ENCODE results near the gene SLC25A11. TPM values are rescaled to one million over a fixed set of nuclear protein-coding genes. Genes with fewer than 3 reads are reported as not detected.

Gene SLC25A11
- total RNA-seq, 2 experiments from 2014 or later = 80.9 to 89.3 TPM

DNA sequence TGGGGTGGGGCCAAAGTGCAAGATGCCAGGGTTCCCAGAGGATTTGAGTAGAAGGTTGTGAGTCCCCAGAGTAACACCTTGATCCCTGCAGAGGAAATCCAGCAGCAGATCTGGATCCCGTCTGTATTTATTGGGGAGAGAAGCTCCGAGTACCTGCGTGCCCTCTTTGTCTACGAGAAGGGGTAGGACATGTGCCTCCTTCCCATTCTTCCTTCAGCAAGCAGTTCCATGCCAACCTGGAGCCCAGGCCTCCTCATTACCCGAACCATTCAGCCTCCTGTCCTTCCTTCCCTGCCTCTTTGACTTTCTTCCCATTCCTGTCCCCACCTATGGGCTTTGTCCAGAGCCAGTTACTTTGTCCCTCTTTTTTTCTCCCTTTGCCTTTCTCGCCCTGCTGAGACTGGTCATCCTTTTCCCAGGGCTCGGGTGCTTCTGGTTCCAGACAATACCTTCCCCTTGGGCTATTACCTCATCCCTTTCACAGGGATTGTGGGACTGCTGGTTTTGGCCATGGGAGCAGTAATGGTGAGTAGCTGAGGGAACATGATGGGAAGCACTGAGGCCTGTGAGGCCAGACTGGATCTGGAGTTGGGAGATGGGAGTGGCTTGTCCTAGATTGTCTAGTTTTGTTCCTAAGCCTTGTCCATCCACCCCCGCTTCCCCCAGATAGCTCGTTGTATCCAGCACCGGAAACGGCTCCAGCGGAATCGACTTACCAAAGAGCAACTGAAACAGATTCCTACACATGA, 3.1 kb upstream of the SLC25A11 start:
- Mint-ChIP-seq H3K4me3 (peak overlapping the region; percentile 94), H3K4me1 (peaks cover 56% of the 10 kb centered on the region), H3K9me3 (no peaks in the 10 kb centered on the region), H3K27me3 (peaks cover 20% of the 10 kb centered on the region), H3K36me3 (peaks cover 85% of the 10 kb centered on the region), H3K27ac (peak overlapping the region; percentile 99)
- no peak for DNase-seq

DNA sequence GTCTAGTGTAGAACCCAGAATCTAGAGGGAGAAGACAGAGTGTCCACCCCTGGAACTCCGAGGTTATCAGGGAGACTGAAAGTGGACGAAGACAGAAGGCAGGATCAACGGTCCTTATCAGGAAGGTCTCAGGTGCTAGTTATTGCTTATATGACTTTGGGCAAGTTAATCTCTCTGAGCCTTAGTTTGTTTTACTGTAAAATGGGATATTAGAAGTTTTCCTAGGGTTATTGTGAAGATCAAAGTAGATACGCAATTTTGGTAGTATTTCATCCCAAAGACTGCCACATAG, 1.4 kb upstream of the SLC25A11 start:
- Mint-ChIP-seq H3K4me1 (peaks cover 56% of the 10 kb centered on the region), H3K36me3 (peaks cover 72% of the 10 kb centered on the region), H3K9me3 (no peaks in the 10 kb centered on the region), H3K27ac (peak overlapping the region; percentile 99), H3K4me3 (peak overlapping the region; percentile 97), H3K27me3 (peaks cover 17% of the 10 kb centered on the region)
- DNase-seq = no peak

DNA sequence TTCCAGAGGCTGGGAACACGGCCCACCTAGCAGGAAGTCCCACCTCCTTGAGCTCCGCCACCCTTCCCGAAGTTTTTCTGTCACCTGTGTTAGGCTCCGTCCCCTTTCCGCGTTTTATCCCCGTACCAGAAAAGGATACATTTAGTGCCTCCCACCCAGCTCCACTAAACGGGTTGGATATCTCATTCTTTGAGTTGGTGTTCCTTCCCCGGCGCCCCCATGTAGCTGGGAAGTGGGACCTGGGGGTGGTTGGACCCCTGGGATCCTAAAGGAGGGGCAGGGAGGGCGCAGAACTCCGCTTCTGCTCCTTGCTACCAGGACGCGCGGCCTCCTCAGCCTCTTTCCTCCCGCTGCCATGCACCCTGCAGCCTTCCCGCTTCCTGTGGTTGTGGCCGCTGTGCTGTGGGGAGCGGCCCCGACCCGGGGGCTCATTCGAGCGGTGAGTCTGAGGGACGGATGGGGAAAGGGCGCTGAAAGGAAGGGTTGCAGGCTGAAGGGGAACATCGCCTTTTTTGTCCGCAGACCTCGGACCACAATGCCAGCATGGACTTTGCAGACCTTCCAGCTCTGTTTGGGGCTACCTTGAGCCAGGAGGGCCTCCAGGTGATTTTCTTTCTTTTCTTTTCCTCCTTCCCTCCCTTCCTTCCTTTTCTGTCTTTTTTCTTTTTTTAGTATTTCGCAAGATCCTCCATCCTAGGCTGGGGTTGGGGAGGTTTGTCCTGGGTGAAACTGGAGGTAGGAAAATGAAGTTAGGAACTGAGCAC, 891 bp upstream of the SLC25A11 start:
- Mint-ChIP-seq H3K27me3 (peaks cover 16% of the 10 kb centered on the region), H3K36me3 (peaks cover 67% of the 10 kb centered on the region), H3K27ac (peak overlapping the region; percentile 99), H3K4me3 (peak overlapping the region; percentile 97), H3K4me1 (peaks cover 57% of the 10 kb centered on the region), H3K9me3 (no peaks in the 10 kb centered on the region)
- peak; percentile 61 for DNase-seq

DNA sequence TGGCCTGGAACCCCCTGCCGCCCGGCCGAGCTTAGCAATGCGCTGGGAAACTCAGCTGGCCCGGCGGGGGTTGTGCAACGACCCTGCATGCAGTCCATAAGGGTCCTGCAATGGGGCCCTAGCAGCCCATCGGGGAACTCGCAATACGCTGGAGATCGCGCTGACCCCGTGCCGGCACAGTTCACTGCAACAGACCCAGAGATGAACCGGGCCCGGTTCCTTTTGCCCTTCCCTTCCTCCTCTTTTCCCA, 375 bp downstream of the SLC25A11 start:
- H3K27ac Mint-ChIP-seq = peak overlapping the region; percentile 99
- peaks cover 56% of the 10 kb centered on the region for H3K36me3 Mint-ChIP-seq
- no peak for DNase-seq

DNA sequence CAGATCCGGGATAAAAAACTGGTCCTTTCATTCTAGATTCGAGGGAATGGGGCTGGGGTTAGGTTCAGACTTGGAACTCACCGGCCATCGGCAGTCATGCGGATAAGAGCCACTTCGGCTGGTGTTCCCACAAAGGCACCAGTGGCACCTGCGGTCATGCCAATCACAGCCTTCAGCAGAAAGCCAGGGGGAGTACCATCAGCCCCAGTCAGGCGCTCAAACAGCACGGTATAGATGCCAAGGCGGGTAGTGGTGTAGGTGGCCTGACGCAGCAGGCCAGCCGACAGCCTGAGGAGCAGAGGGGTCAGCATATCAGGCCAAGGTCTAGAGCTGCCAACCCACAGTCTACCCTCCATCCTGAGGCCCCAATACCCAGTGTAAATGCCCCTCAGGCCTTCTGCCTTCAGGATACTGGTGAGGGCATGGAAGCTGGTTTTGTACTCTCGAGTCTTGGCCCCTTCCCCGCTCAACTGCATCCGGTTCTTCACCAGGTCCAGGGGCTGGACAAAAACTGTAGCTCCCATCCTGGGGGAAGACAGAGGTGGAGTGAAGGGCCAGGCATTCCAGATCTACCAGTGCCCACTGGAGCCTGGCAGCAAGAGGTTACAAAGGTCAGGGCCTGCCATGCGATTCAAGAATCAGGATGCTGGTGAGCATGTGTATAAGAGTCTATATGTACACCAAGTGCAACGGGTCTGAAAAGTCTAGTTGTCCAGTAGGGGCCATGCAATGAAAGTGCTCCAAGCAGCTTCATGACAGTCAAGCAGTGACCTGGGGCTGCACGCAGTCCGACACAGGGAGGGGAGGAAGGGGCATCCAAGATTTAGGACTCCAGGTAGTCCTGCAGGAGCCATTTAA, 929 bp downstream of the SLC25A11 start:
- H3K4me3 Mint-ChIP-seq = peak overlapping the region; percentile 97
- H3K9me3 Mint-ChIP-seq = no peaks in the 10 kb centered on the region
- H3K27ac Mint-ChIP-seq = peak overlapping the region; percentile 99
- H3K4me1 Mint-ChIP-seq = peaks cover 47% of the 10 kb centered on the region
- H3K36me3 Mint-ChIP-seq = peaks cover 51% of the 10 kb centered on the region
- peaks cover 3% of the 10 kb centered on the region for H3K27me3 Mint-ChIP-seq
- DNase-seq = no peak

More for the DNA sequence above, 375 bp downstream of the SLC25A11 start:
- Mint-ChIP-seq H3K4me1 (peaks cover 47% of the 10 kb centered on the region), H3K27me3 (peaks cover 4% of the 10 kb centered on the region), H3K4me3 (peak overlapping the region; percentile 97), H3K9me3 (no peaks in the 10 kb centered on the region)

DNA sequence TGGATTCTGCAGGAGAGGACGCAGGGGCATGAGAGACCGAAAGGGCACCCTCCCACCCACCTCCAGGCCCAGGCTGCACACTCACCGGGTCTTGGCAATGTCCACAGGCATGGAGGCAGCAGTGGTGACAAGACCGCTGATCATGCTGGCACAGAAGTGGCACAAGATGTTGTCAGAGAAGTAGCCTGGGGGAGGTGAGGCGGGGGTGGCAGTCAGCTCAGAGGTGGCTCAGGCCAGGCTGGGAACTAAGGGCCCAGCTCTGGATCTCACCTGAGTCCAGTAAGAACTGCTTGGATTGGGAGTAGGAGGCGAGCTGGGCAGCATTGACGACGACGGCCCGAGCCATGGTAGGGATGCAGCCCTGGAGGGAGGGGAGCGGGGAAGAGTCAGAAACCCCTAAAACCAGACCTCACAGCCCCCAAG, 1.8 kb downstream of the SLC25A11 start:
- H3K4me1 Mint-ChIP-seq = peaks cover 43% of the 10 kb centered on the region

DNA sequence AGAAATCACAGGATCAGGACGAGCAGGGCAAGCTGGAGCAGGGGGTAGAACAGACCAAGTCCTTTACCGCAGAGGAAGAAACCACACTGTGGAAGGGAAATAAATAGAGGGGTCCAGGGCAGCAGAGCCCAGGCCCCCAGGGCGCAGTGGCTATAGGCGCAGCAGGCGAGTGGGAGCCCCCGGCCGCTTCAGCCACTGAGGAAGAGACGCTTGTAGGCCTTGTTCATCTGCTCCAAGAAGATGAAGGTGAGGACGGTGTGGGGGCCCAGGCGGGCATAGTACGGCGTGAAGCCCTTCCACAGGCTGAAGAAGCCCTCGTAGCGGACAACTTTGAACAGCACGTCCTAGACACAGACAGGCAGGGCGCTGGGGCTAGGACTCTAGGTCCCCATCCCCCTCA, 2.3 kb downstream of the SLC25A11 start:
- H3K36me3 Mint-ChIP-seq = peaks cover 44% of the 10 kb centered on the region

More for the DNA sequence above, 1.8 kb downstream of the SLC25A11 start:
- Mint-ChIP-seq H3K36me3 (peaks cover 48% of the 10 kb centered on the region), H3K27me3 (peaks cover 6% of the 10 kb centered on the region), H3K27ac (peak overlapping the region; percentile 66), H3K4me3 (peak overlapping the region; percentile 97), H3K9me3 (no peaks in the 10 kb centered on the region)
- no peak for DNase-seq

DNA sequence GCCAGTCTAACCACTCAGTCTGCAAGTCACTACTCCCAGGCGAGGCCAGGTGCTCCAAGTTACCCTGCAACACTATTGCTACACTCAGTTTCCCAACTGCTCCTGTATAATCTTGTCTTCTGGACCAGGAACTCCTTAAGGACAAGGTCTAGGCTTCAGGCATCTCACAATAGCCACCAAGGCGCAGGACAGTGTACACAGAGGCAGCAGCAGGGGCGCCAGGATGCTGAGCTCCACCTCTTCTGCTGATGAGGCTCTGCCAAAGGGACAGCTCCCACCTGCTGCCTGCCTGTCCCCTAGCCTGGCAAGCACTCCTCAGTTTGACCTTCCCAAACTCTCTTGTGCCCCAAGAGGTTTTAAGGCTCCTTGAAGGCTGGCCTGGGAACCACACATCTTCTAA, 3.4 kb downstream of the SLC25A11 start:
- H3K36me3 Mint-ChIP-seq = peaks cover 33% of the 10 kb centered on the region
- no peak overlapping the region for H3K4me3 Mint-ChIP-seq
- peak overlapping the region; percentile 2 for H3K27ac Mint-ChIP-seq
- no peak for DNase-seq
- no peaks in the 10 kb centered on the region for H3K9me3 Mint-ChIP-seq
- H3K4me1 Mint-ChIP-seq = peaks cover 32% of the 10 kb centered on the region
- peaks cover 10% of the 10 kb centered on the region for H3K27me3 Mint-ChIP-seq

More for the DNA sequence above, 2.3 kb downstream of the SLC25A11 start:
- Mint-ChIP-seq H3K4me3 (no peak overlapping the region), H3K4me1 (peaks cover 38% of the 10 kb centered on the region), H3K27me3 (peaks cover 10% of the 10 kb centered on the region), H3K9me3 (no peaks in the 10 kb centered on the region), H3K27ac (no peak overlapping the region)
- no peak for DNase-seq

DNA sequence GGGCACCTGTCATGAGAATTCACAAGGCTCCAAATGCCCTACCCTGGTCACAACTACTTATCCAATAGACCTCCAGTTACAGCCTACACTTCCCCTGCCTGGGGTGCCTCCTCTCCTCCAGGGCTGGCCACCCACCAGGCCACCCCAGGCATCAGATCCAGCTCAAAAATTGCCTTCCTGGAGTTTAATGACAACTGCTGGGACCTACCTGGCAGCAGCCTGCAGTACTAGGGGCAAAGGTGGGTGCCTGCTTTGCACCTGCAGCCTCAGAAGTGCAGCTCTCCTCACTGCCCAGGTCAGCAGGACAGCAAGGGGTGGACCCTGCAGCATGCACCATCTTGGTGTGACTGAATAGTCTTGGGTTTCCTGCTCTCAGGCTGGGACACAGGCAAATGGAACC, 4.2 kb downstream of the SLC25A11 start:
- Mint-ChIP-seq H3K4me1 (peaks cover 32% of the 10 kb centered on the region), H3K27me3 (peaks cover 10% of the 10 kb centered on the region), H3K27ac (no peak overlapping the region), H3K4me3 (no peak overlapping the region), H3K36me3 (peaks cover 28% of the 10 kb centered on the region), H3K9me3 (no peaks in the 10 kb centered on the region)
- DNase-seq = no peak

DNA sequence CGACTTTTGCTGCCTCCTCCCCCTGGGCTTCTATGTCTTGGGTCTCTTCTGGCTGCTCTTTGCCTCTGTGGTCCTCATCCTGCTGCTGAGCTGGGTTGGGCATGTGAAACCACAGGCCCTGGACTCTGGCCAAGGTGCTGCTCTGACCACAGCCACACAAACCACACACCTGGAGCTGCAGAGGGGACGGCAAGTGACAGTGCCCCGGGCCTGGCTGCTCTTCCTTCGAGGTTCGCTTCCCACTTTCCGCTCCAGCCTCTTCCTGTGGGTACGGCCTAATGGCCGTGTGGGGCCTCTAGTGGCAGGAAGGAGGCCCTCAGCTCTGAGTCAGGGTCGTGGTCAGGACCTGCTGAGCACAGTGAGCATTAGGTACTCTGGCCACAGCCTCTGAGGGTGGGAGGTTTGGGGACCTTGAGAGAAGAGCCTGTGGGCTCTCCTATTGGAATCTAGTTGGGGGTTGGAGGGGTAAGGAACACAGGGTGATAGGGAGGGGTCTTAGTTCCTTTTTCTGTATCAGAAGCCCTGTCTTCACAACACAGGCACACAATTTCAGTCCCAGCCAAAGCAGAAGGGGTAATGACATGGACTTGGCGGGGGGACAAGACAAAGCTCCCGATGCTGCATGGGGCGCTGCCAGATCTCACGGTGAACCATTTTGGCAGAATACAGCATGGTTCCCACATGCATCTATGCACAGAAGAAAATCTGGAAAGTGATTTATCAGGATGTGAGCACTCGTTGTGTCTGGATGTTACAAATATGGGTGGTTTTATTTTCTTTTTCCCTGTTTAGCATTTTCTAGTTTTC, 5.5 kb downstream of the SLC25A11 start:
- Mint-ChIP-seq H3K36me3 (peaks cover 21% of the 10 kb centered on the region), H3K9me3 (no peaks in the 10 kb centered on the region), H3K4me1 (peaks cover 32% of the 10 kb centered on the region), H3K27ac (peak overlapping the region; percentile 26), H3K27me3 (peaks cover 10% of the 10 kb centered on the region), H3K4me3 (no peak overlapping the region)
- DNase-seq = no peak

DNA sequence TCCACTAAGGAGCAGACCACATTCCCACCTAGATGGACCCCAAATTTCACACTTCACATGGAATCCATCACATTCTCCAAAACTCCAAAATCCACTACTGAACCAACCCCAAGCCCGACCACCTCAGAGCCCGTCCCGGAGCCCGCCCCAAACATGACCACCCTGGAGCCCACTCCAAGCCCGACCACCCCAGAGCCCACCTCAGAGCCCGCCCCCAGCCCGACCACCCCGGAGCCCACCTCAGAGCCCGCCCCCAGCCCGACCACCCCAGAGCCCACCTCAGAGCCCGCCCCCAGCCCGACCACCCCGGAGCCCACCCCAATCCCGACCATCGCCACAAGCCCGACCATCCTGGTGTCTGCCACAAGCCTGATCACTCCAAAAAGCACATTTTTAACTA, 6.2 kb downstream of the SLC25A11 start:
- no peak overlapping the region for H3K4me3 Mint-ChIP-seq

DNA sequence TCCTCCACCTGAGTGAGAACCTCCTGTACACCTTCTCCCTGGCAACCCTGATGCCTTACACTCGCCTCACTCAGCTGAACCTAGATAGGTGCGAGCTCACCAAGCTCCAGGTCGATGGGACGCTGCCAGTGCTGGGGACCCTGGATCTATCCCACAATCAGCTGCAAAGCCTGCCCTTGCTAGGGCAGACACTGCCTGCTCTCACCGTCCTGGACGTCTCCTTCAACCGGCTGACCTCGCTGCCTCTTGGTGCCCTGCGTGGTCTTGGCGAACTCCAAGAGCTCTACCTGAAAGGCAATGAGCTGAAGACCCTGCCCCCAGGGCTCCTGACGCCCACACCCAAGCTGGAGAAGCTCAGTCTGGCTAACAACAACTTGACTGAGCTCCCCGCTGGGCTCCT, 7.1 kb downstream of the SLC25A11 start:
- H3K36me3 Mint-ChIP-seq = peaks cover 10% of the 10 kb centered on the region
- peaks cover 22% of the 10 kb centered on the region for H3K4me1 Mint-ChIP-seq
- no peaks in the 10 kb centered on the region for H3K9me3 Mint-ChIP-seq
- peaks cover 10% of the 10 kb centered on the region for H3K27me3 Mint-ChIP-seq
- no peak overlapping the region for H3K4me3 Mint-ChIP-seq
- H3K27ac Mint-ChIP-seq = peak overlapping the region; percentile 23
- no peak for DNase-seq

More for the DNA sequence above, 6.2 kb downstream of the SLC25A11 start:
- no peak for DNase-seq
- H3K36me3 Mint-ChIP-seq = peaks cover 18% of the 10 kb centered on the region
- peaks cover 10% of the 10 kb centered on the region for H3K27me3 Mint-ChIP-seq
- H3K4me1 Mint-ChIP-seq = peaks cover 28% of the 10 kb centered on the region
- peak overlapping the region; percentile 26 for H3K27ac Mint-ChIP-seq
- no peaks in the 10 kb centered on the region for H3K9me3 Mint-ChIP-seq

DNA sequence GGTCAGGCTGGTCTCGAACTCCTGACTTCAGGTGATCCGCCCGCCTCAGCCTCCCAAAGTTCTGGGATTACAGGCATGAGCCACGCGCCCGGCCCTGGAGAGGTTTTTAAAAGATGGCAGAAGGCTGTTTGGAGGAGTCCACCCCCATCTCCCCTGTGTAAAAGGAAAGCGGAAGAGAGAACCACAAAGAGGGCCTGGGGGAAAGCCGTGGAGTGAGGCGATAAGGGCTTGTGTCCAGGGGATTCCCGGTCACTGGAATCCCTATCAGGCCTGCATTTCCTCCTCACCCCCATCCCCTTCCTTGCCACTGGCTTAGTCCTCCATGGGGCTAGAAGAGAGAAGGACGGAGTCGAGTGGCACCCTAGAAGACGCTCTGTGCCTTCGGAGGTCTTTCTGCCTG, 7.9 kb downstream of the SLC25A11 start, which contains the start of gene GP1BA:
TSS of gene GP1BA (plus strand) at position 315 of the 400 bp plus-strand sequence. CDS start 328 bp downstream, outside the sequence.
- DNase-seq = no peak
- H3K4me1 Mint-ChIP-seq = peaks cover 22% of the 10 kb centered on the region
- peaks cover 10% of the 10 kb centered on the region for H3K36me3 Mint-ChIP-seq
- H3K4me3 Mint-ChIP-seq = no peak within 1 kb of the TSS
- no peaks in the 10 kb centered on the region for H3K9me3 Mint-ChIP-seq
- peak within 1 kb of the TSS; percentile 23 for H3K27ac Mint-ChIP-seq
- H3K27me3 Mint-ChIP-seq = peaks cover 10% of the 10 kb centered on the region

DNA sequence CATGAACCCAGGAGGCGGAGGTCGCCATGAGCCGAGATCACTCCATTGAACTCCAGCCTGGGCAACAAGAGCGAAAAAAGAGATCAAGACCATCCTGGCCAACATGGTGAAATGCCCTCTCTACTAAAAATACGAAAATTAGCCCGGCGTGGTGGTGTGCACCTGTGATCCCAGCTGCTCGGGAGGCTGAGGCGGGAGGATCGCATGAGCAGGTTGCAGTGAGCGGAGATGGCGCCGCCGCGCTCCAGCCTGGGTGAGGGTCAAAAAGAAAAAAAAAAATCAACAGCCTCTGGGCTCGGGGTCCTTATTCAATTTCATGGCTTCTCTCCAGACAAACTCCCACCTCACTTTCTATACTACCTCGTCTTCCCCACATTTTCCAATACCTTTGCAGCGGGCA, 11.0 kb downstream of the SLC25A11 start:
- H3K27ac Mint-ChIP-seq = no peak overlapping the region
- H3K4me1 Mint-ChIP-seq = peaks cover 7% of the 10 kb centered on the region
- H3K27me3 Mint-ChIP-seq = peaks cover 6% of the 10 kb centered on the region
- H3K4me3 Mint-ChIP-seq = no peak overlapping the region
- no peaks in the 10 kb centered on the region for H3K9me3 Mint-ChIP-seq
- H3K36me3 Mint-ChIP-seq = peaks cover 13% of the 10 kb centered on the region
- no peak for DNase-seq

Measured in activated naive CD8-positive, alpha-beta T cell treated with anti-CD3 and anti-CD28 coated beads for 36 hours (primary cell).